ENCODE results near the gene NTRK3. TPM values are rescaled to one million over a fixed set of nuclear protein-coding genes. Genes with fewer than 3 reads are reported as not detected.
A peak's percentile ranks its signal among the peaks of the same experiment; 100 is the strongest.
"Not testable (repeated sequence)": the region's sequence is repeated elsewhere in the genome, so short reads cannot be mapped to it uniquely, and the experiment has no call there.

NTRK3 gene
- total RNA-seq, 2 donors from 2014 or later, result 0.66 to 5.2 TPM

DNA sequence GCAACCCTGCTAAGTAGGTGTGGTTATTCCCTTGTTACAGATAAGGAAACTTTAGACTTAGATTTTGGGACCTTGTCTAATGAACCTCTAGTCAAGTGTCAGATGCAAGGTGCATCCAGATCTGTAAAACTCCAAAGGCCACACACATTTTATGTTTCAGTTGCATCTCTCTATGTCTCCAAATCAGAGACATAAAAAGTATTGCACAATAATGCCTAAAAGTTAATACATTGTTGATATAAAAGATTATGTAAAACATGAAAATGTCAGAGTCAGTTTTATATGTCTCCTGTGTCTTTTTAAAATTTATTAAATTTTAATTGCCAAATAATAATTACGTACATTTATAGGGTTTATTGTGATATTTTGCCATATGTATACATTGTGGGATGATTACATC is 408.5 kb downstream of the NTRK3 start:
- ATAC-seq, result no peak
- intact Hi-C loops (cut with DNase I), result no loop called here
- 39 to 47% methylated on average over 1 of the region's 1 CpG for WGBS, 2 donors
- TF ChIP-seq POLR2A (IDR thresholded peaks at IDR 0.05), result no peak
- Histone ChIP-seq H3K36me3 (replicated peaks in 1 of 2; ENCODE audit: insufficient read depth in 1 of 2, low read depth in 2 of 2) (no peaks in the 10 kb centered on the region), H3K27ac (no peak overlapping the region), H3K9me3 (no peaks in the 10 kb centered on the region), H3K27me3 (peaks cover 0 to 5% of the 10 kb centered on the region in 2 donors), H3K4me3 (no peak overlapping the region), H3K4me1 (no peaks in the 10 kb centered on the region)
- no peak for DNase-seq

DNA sequence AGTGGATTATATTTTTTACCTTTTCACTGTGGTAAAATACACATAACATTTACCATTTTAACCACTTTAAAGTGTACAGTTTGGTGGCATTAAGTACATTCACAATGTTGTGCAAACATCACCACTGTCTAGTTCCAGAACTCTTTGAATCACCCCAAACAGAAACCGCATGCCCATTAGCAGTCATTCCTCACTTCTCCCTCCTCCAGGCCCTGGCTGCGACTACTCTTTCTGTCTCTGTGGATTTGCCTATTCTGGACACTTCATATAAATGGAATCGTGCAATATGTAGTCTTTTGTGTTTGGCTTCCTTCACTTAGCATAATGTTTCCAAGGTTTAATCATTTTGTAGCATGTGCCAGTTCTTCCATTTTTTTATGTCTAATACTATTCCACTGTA is 409.8 kb downstream of the NTRK3 start:
- Histone ChIP-seq H3K36me3 (replicated peaks in 1 of 2; ENCODE audit: insufficient read depth in 1 of 2, low read depth in 2 of 2) (no peaks in the 10 kb centered on the region), H3K27me3 (peaks cover 0 to under 1% of the 10 kb centered on the region in 2 donors), H3K4me1 (no peaks in the 10 kb centered on the region), H3K9me3 (no peaks in the 10 kb centered on the region), H3K4me3 (no peak overlapping the region), H3K27ac (no peak overlapping the region)
- no peak for TF ChIP-seq CTCF (IDR thresholded peaks at IDR 0.05)
- no peak for TF ChIP-seq POLR2A (IDR thresholded peaks at IDR 0.05)
- no peak for DNase-seq
- ATAC-seq, result no peak
- intact Hi-C loops (cut with DNase I), result no loop called here
- 55 to 62% methylated on average over 3 of the region's 3 CpGs for WGBS, 2 donors

- H3K27ac ChIP-seq, result no peak overlapping the region
- H3K36me3 ChIP-seq (replicated peaks in 1 of 2; ENCODE audit: insufficient read depth in 1 of 2, low read depth in 2 of 2), result no peaks in the 10 kb centered on the region
- no peak for ATAC-seq
- H3K9me3 ChIP-seq, result no peaks in the 10 kb centered on the region
- H3K4me3 ChIP-seq, result no peak overlapping the region
- intact Hi-C loops (cut with DNase I), result no loop called here
- no peaks in the 10 kb centered on the region for H3K27me3 ChIP-seq
- no peak for DNase-seq
- TF ChIP-seq POLR2A (IDR thresholded peaks at IDR 0.05), result no peak
- TF ChIP-seq CTCF (IDR thresholded peaks at IDR 0.05), result no peak
- H3K4me1 ChIP-seq, result no peaks in the 10 kb centered on the region
- WGBS, 2 donors, result 78 to 89% methylated on average over 3 of the region's 3 CpGs
These were observed 413.2 kb downstream of the NTRK3 start for GRCh38 chr15:87843312-87843711.

DNA sequence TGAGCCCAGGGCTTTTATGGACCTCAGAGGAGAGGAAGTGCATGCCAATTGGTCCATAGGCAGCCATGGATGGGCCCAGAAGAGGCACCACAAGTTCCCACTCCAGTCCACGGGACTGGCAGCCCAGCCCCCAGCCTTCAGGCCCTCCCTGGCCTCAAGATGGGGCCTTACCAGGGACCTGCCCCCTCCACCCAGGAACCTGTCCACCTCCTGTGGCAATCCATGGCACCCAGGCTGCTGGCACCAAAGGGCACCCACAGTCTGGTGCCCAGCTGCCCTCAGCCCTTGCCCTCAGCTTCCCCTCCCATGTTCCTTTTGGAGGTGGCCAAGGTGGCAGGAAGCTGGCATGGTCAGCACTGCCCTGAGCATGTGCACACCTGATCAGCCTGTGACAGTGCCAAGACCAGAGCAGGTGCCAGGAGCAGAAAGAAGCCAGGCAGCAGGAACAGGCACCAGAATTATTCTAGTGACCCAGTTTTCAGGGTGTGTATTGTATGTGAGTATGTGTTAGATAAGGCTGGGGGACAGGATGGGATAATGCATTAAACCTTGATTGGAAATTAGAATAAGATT is 415.0 kb downstream of the NTRK3 start:
- WGBS, 2 donors, result 20 to 43% methylated on average over 1 of the region's 1 CpG
- no peak for ATAC-seq
- DNase-seq, result peak in 2 of 4 donors; percentile 14

GRCh38 chr15:87835830-87836229 is 420.7 kb downstream of the NTRK3 start:
- H3K27me3 ChIP-seq; H3K27ac ChIP-seq; ATAC-seq; H3K36me3 ChIP-seq (replicated peaks in 1 of 2; ENCODE audit: insufficient read depth in 1 of 2, low read depth in 2 of 2); DNase-seq; intact Hi-C loops (cut with DNase I); H3K4me3 ChIP-seq; H3K9me3 ChIP-seq; H3K4me1 ChIP-seq: not testable (repeated sequence)
- 63 to 83% methylated on average over 2 of the region's 2 CpGs for WGBS, 2 donors

More for the DNA sequence above, 415.0 kb downstream of the NTRK3 start:
- H3K4me1 ChIP-seq, result no peaks in the 10 kb centered on the region
- no peaks in the 10 kb centered on the region for H3K27me3 ChIP-seq
- intact Hi-C loops (cut with DNase I), result no loop called here
- TF ChIP-seq CTCF (IDR thresholded peaks at IDR 0.05) (no peak), POLR2A (IDR thresholded peaks at IDR 0.05) (no peak)
- no peaks in the 10 kb centered on the region for H3K36me3 ChIP-seq (replicated peaks in 1 of 2; ENCODE audit: insufficient read depth in 1 of 2, low read depth in 2 of 2)
- no peak overlapping the region for H3K27ac ChIP-seq
- no peak overlapping the region for H3K4me3 ChIP-seq
- H3K9me3 ChIP-seq, result no peaks in the 10 kb centered on the region

DNA sequence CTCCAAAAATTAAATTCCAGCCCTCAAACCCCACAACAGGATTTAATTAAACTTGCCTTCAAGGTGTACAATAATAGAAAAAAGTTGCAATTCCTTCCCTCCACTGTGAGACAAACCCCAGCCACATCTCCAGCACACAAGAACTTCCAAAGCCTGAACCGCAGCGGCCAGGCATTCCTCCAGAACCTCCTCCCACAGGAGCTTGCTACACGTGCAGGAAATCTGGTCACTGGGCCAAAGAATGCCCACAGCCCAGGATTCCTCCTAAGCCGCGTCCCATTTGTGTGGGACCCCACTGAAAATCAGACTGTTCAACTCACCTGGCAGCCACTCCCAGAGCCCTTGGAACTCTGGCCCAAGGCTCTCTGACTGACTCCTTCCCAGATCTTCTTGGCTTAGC is 423.2 kb downstream of the NTRK3 start:
- H3K9me3 ChIP-seq; H3K4me1 ChIP-seq; H3K27ac ChIP-seq; ATAC-seq; H3K4me3 ChIP-seq; DNase-seq; intact Hi-C loops (cut with DNase I); H3K27me3 ChIP-seq; H3K36me3 ChIP-seq (replicated peaks in 1 of 2; ENCODE audit: insufficient read depth in 1 of 2, low read depth in 2 of 2): not testable (repeated sequence)
- 66 to 70% methylated on average over 4 to 5 of the region's 5 CpGs for WGBS, 2 donors
